Uterus (tissue), 2 donors: ENCODE results near the gene CHAC1.

Experiments used
- POLR2A ChIP-seq, 2 donors: fragments of 450-650 bp; IDR thresholded peaks; one replicate each; pipeline ENCODE4 v1.6.1; 2016; ENCODE audit warnings: antibody characterized with exemption in 2 of 2, mild to moderate bottlenecking in 1 of 2, moderate library complexity in 1 of 2
- TF ChIP-seq, protein P1 (sequence below), 4 experiments: fragments of 200-600 bp in 2 of 4; fragments of 450-650 bp in 2 of 4; sonication (generic) in 2 of 4; IDR thresholded peaks; one replicate each; pipeline ENCODE4 v1.5.1; 2016 to 2019; ENCODE audit warnings: antibody characterized with exemption in 4 of 4, mild to moderate bottlenecking in 2 of 4, moderate library complexity in 1 of 4

DNA sequence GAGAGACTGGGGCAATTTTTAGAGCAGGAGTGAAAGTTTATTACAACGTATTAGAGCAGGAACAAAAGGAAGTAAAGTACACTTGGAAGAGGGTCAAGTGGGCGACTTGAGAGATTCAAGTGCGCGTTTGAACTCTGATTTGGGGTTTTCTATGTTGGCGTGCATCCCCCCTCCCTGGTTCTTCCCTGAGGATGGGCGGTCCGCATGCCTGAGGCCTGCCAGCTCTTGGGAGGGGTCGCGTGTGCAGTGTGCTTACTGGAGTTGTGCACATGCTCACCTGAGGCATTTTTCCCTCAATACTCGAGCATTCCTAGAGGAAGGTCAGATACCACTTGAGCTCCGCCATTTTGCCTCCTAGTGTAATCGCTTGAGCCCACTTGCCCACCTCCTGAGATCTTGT, 10.4 kb upstream of the CHAC1 start:
- TF ChIP-seq, protein P1, sequence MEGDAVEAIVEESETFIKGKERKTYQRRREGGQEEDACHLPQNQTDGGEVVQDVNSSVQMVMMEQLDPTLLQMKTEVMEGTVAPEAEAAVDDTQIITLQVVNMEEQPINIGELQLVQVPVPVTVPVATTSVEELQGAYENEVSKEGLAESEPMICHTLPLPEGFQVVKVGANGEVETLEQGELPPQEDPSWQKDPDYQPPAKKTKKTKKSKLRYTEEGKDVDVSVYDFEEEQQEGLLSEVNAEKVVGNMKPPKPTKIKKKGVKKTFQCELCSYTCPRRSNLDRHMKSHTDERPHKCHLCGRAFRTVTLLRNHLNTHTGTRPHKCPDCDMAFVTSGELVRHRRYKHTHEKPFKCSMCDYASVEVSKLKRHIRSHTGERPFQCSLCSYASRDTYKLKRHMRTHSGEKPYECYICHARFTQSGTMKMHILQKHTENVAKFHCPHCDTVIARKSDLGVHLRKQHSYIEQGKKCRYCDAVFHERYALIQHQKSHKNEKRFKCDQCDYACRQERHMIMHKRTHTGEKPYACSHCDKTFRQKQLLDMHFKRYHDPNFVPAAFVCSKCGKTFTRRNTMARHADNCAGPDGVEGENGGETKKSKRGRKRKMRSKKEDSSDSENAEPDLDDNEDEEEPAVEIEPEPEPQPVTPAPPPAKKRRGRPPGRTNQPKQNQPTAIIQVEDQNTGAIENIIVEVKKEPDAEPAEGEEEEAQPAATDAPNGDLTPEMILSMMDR (IDR thresholded peaks at IDR 0.05), result no peak
- TF ChIP-seq POLR2A (IDR thresholded peaks at IDR 0.05), result no peak
